HG03342 (cell line): ENCODE results near the gene EMC1.
"Not testable (repeated sequence)": the region's sequence is repeated elsewhere in the genome, so short reads cannot be mapped to it uniquely, and the experiment has no call there.

ENCODE experiments used
- ATAC-seq: cut with Tn5 transposase; IDR thresholded peaks from one replicate; pipeline ENCODE4 v1.9.1; 2021; ENCODE audit warnings: mild to moderate bottlenecking, moderate library complexity; ENCODE audit not compliant: unreplicated experiment

The EMC1 gene

DNA sequence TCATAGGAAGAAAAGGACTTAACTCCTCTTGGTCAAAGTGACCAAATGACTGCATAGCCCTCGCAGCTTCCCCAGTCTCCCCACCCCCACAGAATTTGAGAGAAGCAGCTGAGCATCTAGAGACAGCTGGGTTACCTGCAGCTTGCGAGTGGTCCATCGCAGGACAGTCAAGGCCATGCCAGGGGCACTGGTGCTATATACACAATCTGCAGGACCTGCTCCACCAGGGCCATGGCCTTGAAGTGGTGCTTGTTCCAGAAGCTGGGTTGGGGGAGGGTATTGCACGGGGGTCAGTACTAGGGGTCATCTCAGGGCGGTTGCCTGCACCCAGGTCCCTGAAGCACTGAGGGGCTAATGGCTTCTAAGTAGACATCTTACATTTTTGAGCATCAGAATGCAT is 10.7 kb upstream of the EMC1 start:
- no peak for ATAC-seq

DNA sequence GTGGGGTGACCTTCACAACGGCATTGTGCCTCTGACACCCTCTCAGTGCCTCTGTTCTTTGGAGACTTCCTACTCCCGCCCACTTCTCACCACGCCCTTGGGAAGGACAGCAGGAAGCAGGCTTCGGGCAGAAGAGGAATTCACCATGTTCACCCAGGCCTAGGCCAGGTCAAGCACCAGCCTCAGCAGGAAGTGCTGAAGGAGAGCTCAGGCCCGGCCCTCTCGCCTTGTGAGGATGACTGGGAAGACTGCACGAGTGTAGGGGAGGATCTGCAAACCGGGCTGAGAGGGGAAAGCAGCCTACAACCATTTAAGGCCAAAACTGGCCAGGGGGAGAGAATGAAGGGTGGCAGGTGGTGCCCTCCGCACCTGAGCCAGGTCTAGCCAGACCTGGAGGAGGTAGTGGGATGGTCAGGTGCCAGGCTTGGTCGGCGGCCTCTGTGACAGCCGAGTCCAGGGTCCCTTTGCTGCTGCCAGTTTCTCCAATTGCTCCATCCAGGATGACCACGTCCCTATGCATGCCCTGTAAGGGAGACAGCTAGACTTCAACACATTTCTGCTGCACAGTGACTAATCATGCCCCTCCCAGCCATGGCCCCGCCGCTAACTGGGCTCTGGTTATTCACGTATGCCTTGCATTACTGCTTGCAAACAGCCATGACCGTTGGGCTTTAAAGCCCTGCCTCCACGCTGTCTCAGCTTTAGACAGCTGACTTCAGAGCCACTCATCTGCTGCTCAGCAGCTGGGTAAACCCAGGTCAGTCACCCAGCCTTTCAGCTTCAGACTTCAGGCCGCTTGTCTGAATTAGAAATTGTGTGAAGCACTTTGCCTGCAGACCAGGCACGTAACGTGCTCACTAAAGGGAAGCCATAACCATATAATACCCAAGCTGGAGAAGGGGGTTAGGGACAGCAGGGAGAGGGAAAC is 9.2 kb upstream of the EMC1 start:
- ATAC-seq = no peak

DNA sequence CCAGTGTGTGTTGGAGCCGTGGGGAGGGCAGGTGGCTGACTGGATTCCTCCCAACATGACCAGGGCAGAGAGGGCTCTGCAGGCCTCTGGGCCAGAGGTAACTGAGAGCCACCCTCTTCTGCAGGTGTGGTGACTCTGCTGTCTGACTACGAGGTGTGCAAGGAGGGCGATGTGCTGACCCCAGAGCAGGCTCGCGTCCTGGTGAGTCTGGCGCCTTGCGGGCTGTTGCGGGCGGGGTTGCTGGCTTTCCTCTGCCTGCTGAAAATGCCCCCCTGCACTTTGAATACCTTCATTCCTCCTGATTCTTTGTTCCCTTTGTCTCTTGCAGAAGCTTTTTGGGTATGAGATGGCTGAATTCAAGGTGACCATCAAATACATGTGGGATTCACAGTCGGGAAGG is 7.0 kb upstream of the EMC1 start:
- ATAC-seq = no peak

DNA sequence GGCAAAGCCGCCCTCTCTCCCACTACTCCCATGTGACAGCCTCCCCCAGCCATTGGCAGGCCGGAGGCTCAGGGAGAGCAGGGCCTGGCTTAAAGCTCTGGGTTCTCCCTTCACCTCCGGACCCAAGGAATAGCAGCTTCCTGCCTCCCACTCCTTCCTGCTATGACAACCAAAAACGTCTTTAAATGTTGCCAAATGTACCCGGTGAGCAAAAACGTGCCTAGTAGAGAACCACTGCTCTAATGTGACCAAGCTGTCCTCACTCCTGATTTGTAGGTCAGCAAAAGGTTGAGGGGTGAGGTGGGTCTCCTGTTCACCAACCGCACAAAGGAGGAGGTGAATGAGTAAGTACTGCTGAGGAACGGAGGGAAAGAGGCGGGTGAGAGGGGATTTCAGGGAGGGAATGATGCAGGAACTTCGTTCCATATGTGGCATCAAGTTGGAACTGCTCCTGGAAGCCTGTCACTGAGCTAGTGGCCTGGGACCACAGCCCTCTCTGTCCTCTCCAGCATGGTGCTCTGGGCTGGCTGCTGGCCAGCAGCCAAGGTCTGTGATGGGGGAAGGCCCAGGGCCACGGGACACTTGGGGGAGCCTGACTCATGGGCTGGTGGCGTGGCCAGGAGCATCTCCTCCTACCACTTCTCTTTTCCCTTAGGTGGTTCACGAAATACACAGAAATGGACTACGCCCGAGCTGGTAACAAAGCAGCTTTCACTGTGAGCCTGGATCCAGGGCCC is 6.0 kb upstream of the EMC1 start:
- no peak for ATAC-seq

DNA sequence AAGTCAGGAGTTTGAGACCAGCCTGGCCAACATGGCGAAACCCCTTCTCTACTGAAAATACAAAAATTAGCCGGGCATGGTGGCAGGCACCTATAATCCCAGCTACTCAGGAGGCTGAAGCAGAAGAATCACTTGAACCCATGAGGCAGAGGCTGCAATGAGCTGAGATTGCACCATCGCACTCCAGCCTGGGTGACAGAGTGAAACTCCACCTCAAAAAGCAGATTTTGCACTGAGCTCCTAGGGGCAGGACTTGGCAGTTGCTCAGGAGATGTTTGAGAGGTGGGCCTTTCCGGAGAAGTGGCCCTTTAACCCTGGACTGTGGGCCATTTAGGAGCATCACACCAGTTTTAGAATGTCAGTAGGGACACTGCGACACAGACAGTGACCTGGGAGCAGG is 5.0 kb upstream of the EMC1 start:
- ATAC-seq = not testable (repeated sequence)

DNA sequence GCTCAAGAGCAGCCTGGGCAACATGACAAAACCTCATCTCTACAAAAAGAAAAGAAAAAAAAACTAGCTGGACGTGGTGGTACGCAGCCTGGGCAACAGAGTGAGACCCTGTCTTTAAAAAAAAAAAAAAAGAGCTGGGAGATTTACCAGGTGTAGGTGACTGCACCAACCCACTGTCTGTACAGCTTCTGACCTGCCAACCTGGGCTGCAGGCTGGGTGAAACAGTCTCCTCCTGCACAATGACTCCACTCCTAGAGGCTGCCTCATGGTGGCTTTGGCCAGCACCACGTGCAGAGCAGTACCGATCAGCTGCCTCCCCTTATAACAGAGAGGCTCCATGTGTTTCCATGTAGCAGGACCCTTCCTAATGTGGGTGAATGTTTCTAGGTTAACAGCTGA is 4.0 kb upstream of the EMC1 start:
- ATAC-seq = no peak

DNA sequence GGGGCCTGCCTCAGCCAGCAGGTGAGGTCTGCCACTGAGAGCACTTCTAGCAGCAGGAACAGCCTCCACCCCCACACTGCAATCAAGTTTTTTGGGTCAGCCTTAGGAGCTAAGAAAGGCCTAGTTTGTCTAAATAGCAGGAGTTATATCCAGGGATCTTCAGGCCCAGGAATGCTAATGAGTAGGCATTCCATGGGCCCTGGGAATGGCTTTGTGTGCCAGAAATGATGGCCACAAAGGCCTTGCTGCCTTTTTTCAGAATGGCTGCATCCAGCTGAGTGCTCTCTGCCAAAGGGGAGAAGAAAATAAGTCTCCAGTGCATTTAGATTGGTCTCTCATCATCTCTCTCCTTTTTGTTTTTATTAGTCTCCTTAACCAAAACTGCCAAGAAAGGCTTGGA is 3.1 kb upstream of the EMC1 start:
- no peak for ATAC-seq

DNA sequence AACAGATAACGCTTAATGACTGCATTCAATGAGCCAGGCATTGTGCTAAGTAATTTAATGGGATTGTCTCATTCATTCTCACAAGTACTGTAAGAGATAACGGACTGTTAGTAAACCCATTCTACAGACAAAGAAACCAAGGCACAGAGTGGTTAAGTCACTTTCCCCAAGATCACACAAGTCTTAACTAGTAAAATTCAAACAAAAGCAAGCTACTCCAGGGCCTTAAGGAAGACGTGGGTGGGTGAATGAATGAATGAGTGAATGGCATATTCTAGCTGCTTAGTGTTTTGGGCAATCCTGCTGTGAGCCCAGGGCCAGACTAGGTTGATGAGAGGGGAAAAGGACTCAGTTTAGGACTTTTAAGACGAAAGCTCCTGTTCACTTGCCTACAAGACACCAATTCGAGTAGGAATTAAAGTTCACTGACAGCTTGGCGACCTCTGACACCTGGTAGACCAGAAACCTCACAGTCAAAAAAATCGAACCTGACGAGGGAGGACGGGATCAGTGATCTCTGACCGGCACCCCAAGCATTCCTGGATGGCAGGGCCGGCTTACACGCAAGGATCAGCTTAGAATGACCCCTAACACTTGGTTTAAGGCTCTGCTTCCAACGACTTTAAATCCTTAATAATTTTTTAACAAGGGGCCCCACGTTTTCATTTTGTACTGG is 557 bp downstream of the EMC1 start:
- no peak for ATAC-seq

DNA sequence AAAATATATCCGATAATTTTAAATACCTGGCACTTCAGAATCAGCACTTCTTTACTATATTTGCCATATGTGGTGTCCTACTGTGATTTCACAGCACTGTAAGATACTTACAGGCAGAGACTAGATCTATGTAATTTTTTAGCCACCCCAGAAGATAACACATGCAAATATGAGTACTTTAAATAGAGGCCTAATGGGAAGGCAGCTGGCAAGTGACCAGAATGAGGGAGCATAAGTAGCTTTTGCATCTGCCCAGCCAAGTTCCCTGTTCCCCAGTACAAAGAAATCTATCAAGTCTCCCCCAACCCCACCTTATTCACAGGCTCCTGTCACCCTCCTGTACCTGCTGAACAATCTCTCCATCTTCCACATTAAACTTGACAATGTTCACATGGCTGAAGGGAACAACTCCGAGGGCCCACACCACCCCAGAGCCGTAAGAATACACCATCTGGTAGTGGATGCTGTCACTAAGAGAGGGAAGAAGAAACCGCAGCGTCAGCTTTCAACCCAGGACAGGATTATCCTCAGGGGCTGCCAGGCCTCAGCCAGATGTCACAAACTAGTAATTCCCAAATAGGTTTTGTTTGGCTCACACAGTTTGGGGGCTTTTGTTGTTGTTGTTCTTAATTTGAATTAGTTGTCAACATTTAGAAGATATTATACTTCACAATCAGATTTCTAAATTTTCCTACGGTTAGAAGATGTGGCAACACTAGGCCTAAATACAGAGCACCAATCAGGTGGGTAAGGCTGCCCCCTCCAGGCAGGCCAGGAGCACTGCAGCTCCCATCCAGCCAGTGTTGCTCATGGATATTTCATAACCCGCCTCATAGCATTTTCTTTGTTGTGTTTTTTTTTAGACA is 10.4 kb downstream of the EMC1 start:
- ATAC-seq = no peak

DNA sequence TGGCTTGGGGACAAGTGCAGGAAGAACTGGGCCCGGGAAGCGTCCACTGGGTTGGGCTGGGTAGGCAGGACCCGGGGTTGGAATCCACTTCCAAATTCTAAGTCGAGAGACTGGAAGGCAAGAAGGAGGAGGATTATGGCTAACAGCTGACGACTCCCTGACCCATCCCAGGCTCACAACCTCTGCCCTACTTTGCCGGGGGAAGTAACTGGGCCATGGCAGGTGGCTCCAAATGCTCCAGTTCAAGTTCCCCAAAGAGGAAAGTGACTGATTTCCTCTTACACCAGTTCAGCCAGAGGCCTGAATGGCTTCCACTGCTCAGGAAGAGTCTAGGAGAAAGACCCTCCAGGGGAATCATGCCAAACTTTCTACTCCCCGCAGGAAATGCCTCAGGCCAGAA is 11.4 kb downstream of the EMC1 start:
- ATAC-seq = no peak

DNA sequence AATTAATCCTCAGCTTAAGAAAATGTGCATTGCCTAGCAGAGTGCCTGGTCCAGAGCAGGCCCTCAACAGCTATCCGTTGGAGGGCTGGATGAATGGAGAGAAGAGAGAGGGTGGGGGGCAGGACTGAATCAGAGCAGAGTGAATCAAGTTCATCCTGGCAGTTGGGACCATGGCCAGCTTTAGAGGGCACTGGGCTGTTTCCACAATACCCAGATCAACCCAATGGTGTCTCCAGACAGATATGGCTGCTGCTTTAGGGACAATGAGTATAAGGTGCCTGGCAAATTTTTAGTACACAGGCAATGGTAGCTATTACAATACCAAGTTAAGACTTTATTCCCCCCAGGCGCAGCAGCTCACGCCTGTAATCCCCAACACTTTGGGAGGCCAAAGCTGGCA is 17.1 kb downstream of the EMC1 start:
- no peak for ATAC-seq

DNA sequence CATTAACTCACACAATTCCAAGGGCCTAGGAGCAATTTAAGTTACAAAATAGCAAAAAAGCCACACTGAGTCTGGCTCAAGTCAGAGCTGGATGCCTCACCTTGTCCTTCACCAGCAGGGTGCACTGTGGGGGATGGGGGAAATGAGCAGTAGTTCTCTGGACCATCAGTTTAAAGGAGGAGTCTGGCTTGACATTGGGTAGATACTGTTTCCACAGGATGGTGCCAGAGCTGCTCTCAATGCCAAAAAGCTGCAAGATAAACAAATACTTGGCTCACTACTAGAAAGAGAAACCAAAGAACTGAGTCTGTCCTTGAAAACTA is 18.8 kb downstream of the EMC1 start:
- ATAC-seq = no peak

DNA sequence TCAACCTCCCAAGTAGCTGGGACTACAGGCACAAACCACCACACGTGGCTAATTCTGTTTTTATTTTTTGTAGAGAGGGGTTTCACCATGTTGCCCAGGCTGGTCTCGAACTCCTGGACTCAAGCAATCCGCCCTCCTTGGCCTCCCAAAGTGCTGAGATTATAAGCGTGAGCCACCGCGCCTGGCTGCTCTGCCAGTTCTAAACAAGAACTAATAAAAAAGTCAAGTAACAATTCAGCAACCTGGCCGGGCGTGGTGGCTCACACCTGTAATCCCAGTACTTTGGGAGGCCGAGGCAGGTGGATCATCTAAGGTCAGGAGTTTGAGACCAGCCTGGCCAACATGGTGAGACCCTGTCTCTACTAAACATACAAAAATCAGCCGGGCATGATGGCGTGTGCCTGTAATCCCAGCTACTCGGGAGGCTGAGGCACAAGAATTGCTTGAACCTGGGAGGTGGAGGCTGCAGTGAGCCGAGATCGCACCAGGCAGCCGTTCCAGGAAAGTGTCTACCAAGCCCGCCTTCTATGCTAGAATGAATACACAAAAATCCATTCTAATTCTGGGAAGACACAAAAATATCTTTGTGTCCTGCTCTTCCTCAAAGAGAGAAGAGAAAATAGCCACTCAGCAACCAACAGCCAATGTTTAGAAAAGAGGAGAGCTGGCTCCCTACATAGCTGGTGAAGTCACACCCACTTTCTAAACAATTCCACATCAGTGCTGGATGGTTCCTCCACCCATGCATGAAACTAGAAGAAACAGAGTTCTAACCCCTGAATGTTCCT is 19.4 kb downstream of the EMC1 start:
- not testable (repeated sequence) for ATAC-seq

DNA sequence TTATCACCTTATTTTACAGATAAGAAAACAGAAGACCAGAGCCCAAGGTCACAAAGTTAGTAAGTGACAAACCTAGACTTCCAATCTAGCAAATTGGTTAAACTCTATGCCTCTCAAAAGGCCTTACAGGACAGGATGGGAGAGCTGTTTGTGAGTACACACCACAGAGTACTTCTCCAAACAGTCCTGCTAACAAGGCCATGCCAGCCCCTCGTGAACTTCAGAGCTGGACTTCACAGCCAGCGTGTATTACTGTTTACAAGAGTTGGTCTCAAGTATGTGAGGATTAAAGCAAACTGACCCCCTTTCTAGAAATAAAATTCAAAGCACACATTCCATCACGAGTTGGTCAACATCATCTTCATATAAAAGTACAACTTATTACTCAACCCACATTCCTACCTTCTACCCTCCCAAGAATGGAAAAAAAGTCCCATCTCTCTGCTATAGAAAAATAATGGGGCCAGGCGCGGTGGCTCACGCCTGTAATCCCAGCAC is 21.4 kb downstream of the EMC1 start:
- no peak for ATAC-seq

DNA sequence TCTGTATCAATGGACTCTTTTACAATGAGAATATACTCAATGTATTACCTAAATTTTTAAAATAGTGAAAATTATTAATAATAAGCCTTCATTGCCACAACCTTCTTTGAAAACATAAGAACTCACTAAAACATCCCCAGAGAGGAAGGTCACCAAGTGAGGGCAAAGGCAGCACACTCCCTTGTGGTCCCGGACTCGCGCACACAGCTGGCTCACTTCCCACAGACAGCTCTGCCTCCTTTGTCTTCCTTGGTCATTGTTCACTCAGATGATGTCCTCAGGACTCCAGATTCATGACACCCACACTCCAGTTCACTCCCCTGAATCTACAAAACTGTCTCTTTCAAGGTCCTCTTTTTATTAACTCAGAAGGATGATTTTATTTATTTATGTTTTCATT is 22.1 kb downstream of the EMC1 start:
- no peak for ATAC-seq

DNA sequence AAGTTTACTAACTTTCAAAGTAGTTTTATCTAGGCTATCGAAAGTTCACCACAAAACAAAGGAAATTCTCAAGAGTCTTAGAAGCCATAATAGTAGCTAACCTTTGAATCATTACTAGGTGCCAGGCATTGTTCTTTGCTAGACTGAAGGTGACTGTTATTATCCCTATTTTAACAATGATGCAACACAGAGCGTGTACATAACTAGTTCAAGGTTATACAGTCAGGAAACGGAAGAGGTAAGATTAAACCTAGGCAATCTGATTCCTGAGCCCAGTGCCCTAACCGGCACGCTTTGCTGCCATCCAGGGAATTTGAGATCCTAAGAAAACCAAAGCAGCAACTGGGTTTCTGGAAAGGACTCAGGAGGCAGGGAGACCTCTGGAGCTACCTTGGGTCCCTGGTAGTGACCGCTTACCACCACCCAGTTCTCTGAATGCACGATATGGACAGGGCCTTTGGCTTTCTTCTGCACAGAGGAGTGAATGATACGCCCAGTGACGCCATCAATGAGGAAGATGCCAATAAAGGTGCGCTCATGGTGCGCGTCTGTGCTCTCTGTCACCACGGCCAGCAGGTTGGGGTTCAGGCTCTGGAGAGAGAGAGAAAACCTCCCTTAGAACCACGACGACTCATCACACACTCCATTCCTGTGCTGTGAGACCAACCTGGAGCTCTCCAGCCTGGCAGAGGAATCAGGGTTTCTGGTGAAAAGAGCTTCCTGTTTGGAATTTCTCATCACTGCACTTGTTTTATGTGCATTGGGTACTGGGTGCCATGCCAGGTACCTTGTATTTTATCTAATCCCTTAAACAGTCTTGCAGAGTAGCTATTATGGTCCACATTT is 28.1 kb downstream of the EMC1 start:
- ATAC-seq = no peak

DNA sequence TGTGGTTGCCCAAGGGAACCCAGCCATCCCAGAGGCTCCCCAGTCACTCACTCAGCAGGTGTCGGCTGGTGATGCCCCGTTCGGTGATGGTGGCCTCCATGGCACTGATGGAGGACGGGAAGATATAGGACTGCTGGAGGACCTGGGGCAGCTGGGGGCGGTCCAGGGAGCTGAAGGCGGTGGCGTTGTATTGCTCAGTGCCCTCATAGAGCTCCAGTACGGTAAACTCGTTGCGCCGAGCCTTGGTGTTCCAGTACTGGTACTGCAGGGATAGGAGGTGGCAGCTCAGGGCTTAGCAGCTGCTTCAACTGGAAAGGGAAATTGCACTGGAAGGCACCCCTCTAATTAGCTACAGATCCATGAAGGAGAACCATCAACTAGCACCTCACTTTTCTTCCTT is 28.8 kb downstream of the EMC1 start:
- no peak for ATAC-seq

DNA sequence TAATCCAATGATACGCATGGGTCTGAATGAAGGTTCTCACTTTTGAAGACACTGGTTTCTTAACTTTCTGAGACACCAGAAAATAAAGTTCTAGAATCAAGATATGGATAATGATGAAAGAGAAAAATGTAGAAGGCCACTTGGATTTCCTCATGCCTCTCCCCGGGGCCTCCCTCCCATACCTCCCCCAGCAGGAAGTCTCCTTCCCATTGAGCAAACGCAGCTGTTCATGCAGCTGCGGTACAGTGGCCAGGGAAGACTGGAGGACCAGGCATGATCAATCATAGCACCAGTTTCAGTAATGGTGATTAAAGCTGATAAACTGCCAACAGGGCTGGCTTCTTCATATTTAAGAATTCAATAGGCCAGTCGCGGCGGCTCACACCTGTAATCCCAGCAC is 30.3 kb downstream of the EMC1 start:
- no peak for ATAC-seq
